Smooth muscle cell (in vitro differentiated cells): Measurements from ENCODE around the gene DENND4A. TPM values are rescaled to one million over a fixed set of nuclear protein-coding genes. Genes with fewer than 3 reads are reported as not detected.

Source experiments
- DNase-seq: peaks from one replicate; lab custom pipeline; 2025; ENCODE audit not compliant: unreplicated experiment; lab: John Stamatoyannopoulos, UW
- H2AFZ ChIP-seq: fragments of 200-600 bp; sonication (generic); 2 replicates; pipeline ENCODE4 v1.6.0; 2016; ENCODE audit warnings: antibody characterized with exemption, low read depth, mild to moderate bottlenecking
- H3F3A ChIP-seq: fragments of 200-600 bp; sonication (generic); 2 replicates; pipeline ENCODE4 v1.6.0; 2017; ENCODE audit warnings: antibody characterized with exemption, low read depth
- H3K27ac ChIP-seq: fragments of 200-600 bp; sonication (generic); 2 replicates; pipeline ENCODE4 v1.5.1; 2016; ENCODE audit warnings: low read depth, mild to moderate bottlenecking
- H3K27me3 ChIP-seq: fragments of 200-600 bp; sonication (generic); 2 replicates; pipeline ENCODE4 v1.6.1; 2016; ENCODE audit warnings: low read depth, mild to moderate bottlenecking
- H3K36me3 ChIP-seq: fragments of 200-600 bp; sonication (generic); 2 replicates; pipeline ENCODE4 v1.5.1; 2016; ENCODE audit warnings: low read depth
- H3K4me1 ChIP-seq: fragments of 200-600 bp; sonication (generic); 2 replicates; pipeline ENCODE4 v1.5.1; 2016; ENCODE audit warnings: low read depth
- H3K4me2 ChIP-seq: fragments of 200-600 bp; sonication (generic); 2 replicates; pipeline ENCODE4 v1.6.0; 2016; ENCODE audit warnings: mild to moderate bottlenecking
- H3K4me3 ChIP-seq: fragments of 200-600 bp; sonication (generic); 2 replicates; pipeline ENCODE4 v1.5.1; 2016; ENCODE audit warnings: mild to moderate bottlenecking
- H3K79me2 ChIP-seq: fragments of 200-600 bp; sonication (generic); 2 replicates; pipeline ENCODE4 v1.6.0; 2016; ENCODE audit warnings: low read depth, mild to moderate bottlenecking
- H3K9ac ChIP-seq: fragments of 200-600 bp; sonication (generic); 2 replicates; pipeline ENCODE4 v1.6.0; 2016; ENCODE audit warnings: low read depth
- H3K9me3 ChIP-seq: fragments of 200-600 bp; sonication (generic); replicated peaks from 2 replicates; pipeline ENCODE4 v1.5.1; 2016; ENCODE audit warnings: low read depth
- H4K20me1 ChIP-seq: fragments of 200-600 bp; sonication (generic); 2 replicates; pipeline ENCODE4 v1.6.0; 2016; ENCODE audit warnings: low read depth
- CTCF ChIP-seq: fragments of 200-600 bp; sonication (generic); IDR thresholded peaks from 2 replicates; pipeline ENCODE4 v1.5.1; 2017; ENCODE audit warnings: borderline replicate concordance, mild to moderate bottlenecking, antibody characterized with exemption; ENCODE audit not compliant: insufficient read depth, poor library complexity, severe bottlenecking
- WGBS: methylation state at CpG from one replicate; pipeline ENCODE4 v1.1.7; 2016; ENCODE audit warnings: low lambda C conversion rate; 5-methylcytosine and 5-hydroxymethylcytosine counted together
- polyA plus RNA-seq: library from polyadenylated mRNA; unstranded; fragments of >200 nt; fragmentation: Nextera tagmentation; extraction: Ambion mirVana; gene quantifications from 2 replicates; pipeline ENCODE4 v1.2.1, GENCODE V29; 2016
- total RNA-seq: library from RNA; depleted of rRNA; stranded (reverse); fragments of >200 nt; gene quantifications from 2 replicates; pipeline ENCODE4 v1.2.3, GENCODE V29; 2014

Gene DENND4A
- total and polyA plus RNA-seq, 2 experiments from 2014 or later: 3.4 to 16.5 TPM

DNA sequence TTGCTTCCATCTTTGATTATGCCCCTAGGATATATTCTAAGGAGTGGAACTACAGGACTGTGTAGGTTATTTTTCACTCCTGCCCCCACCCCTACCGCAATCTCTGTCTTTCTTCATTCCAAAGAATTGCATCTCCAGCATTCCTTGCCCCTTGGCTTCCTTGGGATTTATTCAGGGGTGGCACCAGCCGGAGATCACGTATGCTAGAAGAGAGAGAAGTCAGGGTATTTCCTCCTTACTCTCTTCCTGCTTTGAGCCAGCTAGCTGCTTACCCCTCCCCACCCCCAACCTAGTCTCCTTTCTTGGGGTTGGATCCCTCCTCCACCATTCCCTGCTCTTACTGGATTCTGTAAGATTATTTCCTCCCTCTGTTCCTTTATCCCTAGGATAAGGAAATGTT, 35.0 kb upstream of the DENND4A start:
- Histone ChIP-seq H3K27me3 (no peaks in the 10 kb centered on the region), H3K79me2 (no peaks in the 10 kb centered on the region), H3K4me2 (no peak overlapping the region), H2AFZ (no peak overlapping the region), H4K20me1 (no peaks in the 10 kb centered on the region), H3F3A (no peaks in the 10 kb centered on the region), H3K4me1 (no peaks in the 10 kb centered on the region), H3K36me3 (no peaks in the 10 kb centered on the region), H3K4me3 (no peak overlapping the region), H3K27ac (no peak overlapping the region), H3K9me3 (no peaks in the 10 kb centered on the region), H3K9ac (no peak overlapping the region)
- no peak for DNase-seq
- 62% methylated on average over 3 of the region's 3 CpGs for WGBS
- TF ChIP-seq CTCF: no peak

DNA sequence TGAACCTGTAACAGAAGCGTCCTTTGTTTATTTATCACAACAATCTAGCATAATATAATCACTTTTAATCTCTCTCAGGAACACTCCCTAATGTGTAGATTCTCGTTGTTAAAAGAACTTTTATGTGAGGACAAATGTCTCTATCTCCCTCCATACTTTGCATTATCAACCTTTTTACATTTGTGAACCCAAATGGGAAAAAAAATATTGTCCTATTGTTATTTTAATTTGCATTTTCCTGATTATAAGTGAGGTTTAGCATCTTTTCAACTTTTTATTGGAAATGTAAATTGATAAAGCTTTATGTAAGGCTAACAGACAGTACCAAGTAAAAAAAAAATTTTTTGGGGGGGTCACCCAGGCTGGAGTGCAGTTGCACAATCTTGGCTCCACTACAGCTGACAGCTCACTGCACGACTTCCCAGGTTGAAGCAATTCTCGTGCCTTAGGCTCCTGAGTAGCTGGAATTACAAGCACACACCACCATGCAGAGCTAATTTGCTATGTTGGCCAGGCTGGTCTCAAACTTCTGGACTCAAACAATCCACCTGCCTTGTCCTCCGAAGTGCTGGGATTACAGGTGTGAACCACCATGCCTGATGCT, 33.0 kb upstream of the DENND4A start:
- H4K20me1 ChIP-seq: no peaks in the 10 kb centered on the region
- no peaks in the 10 kb centered on the region for H3K9me3 ChIP-seq
- no peaks in the 10 kb centered on the region for H3F3A ChIP-seq
- no peaks in the 10 kb centered on the region for H3K36me3 ChIP-seq
- H3K4me2 ChIP-seq: no peak overlapping the region
- WGBS: 84% methylated on average over 5 of the region's 5 CpGs
- H3K79me2 ChIP-seq: no peaks in the 10 kb centered on the region
- no peaks in the 10 kb centered on the region for H3K4me1 ChIP-seq
- TF ChIP-seq CTCF: no peak
- no peaks in the 10 kb centered on the region for H3K27me3 ChIP-seq
- H2AFZ ChIP-seq: no peak overlapping the region
- no peak overlapping the region for H3K4me3 ChIP-seq
- no peak overlapping the region for H3K27ac ChIP-seq
- DNase-seq: no peak
- no peak overlapping the region for H3K9ac ChIP-seq

- peak overlapping the region; percentile 32 for H2AFZ ChIP-seq
Measured at GRCh38 chr15:65824031-65824743, 32.1 kb upstream of the DENND4A start.

More at GRCh38 chr15:65824031-65824743, 32.1 kb upstream of the DENND4A start:
- no peak overlapping the region for H3K4me3 ChIP-seq
- H3K36me3 ChIP-seq: no peaks in the 10 kb centered on the region
- TF ChIP-seq CTCF: peak; percentile 47
- H4K20me1 ChIP-seq: no peaks in the 10 kb centered on the region
- DNase-seq: no peak
- H3K4me2 ChIP-seq: no peak overlapping the region
- H3K9ac ChIP-seq: no peak overlapping the region
- no peaks in the 10 kb centered on the region for H3K4me1 ChIP-seq
- no peaks in the 10 kb centered on the region for H3K27me3 ChIP-seq
- no peaks in the 10 kb centered on the region for H3K79me2 ChIP-seq
- no peaks in the 10 kb centered on the region for H3F3A ChIP-seq
- no peaks in the 10 kb centered on the region for H3K9me3 ChIP-seq
- WGBS: 61% methylated on average over 7 of the region's 7 CpGs
- no peak overlapping the region for H3K27ac ChIP-seq
